ENCODE results near the gene ERFL.

DNA sequence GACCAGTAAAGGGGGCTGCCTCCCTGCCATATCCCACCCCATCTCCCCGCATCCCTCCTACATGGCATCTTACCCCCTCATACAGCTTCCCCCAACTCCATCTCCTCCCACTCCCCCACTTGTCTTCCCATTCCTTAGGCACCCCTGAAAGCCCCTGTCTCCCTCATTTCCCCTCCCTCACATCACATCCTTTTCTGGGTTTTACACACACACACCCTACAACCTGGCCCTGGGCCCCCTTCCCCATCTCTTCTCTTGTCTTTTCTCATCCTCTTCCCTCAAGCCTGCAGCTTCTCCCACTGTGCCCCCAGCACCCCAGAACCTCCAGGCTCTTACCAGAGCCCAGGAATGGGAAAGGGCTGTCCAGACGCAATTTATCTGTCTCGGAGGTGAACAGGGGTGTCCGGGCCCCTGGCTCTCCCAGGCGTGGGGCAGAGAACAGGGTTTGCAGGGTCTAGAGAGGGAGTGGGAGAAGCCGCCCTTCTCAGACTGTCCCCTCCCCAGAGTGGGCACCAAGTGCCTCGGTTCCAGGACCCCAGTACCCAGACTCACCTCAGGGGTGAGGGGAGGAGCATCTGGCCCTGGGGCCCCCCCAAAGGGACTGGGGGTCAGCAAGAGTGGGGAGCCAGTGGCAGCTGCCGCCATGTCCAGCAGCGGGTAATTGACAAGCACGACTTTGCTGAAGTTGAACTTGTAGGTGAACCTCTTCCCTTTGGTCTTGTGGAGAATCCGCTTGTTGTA lies 19.4 kb downstream of the ERFL start:
- TF ChIP-seq POLR2A (IDR thresholded peaks at IDR 0.05) = no peak
- no peak for TF ChIP-seq CTCF (IDR thresholded peaks at IDR 0.05)
